A549 (cell line): ENCODE measurements around the gene ACKR2. TPM values are rescaled to one million over a fixed set of nuclear protein-coding genes. Genes with fewer than 3 reads are reported as not detected.

ENCODE experiments used
- ATAC-seq, 2 experiments: fragments of 200-7000 bp in 1 of 2; fragments of >200 bp in 1 of 2; cut with Nextera tagmentation in 1 of 2; cut with Tn5 transposase in 1 of 2; 3 replicates each; pipeline versions ENCODE4 v1.8.0 to v1.9.1; 2018 to 2020; ENCODE audit warnings: mild to moderate bottlenecking in 1 of 2, moderate library complexity in 1 of 2
- CTCF ChIA-PET: fragments of 300-600 bp; sonication (Branson Sonifier 250); formaldehyde crosslinking; extraction: SDS; loops from one replicate; lab custom pipeline; 2021; ENCODE audit warnings: antibody characterized with exemption, inconsistent platforms; lab: Yijun Ruan, JAX
- POLR2A ChIA-PET: fragments of 350-600 bp; formaldehyde crosslinking; extraction: SDS; loops from one replicate; lab custom pipeline; 2021; ENCODE audit warnings: antibody characterized with exemption, inconsistent platforms; lab: Yijun Ruan, JAX
- DNase-seq, 2 experiments: peaks; one replicate each; pipeline versions ENCODE4 v3.0.0 to v3.0.0-alpha.2; 2011 to 2016; ENCODE audit warnings: low read depth in 1 of 2, low spot score in 1 of 2
- FAIRE-seq: peaks from 2 replicates; lab custom pipeline; 2011; peaks lifted over from hg19 to GRCh38; lab: Jason Lieb, UNC
- H3K27ac ChIP-seq, 2 experiments: fragments of >200 bp; sonication (Bioruptor Twin); formaldehyde crosslinking; 3 replicates each; pipeline ENCODE4 v1.5.1; 2016 to 2017
- H3K4me1 ChIP-seq: fragments of >200 bp; sonication (Bioruptor Twin); formaldehyde crosslinking; 3 replicates; pipeline ENCODE4 v1.6.1; 2016
- H3K4me2 ChIP-seq: fragments of >200 bp; sonication (Bioruptor Twin); formaldehyde crosslinking; 3 replicates; pipeline ENCODE4 v1.6.1; 2016
- H3K4me3 ChIP-seq: fragments of >200 bp; sonication (Bioruptor Twin); formaldehyde crosslinking; 3 replicates; pipeline ENCODE4 v1.5.1; 2016
- H3K9me3 ChIP-seq: fragments of >200 bp; sonication (Bioruptor Twin); formaldehyde crosslinking; 3 replicates; pipeline ENCODE4 v1.6.1; 2016
- CBX8 ChIP-seq: fragments of 200-600 bp; sonication (generic); IDR thresholded peaks from 2 replicates; pipeline ENCODE4 v1.6.1; 2016
- CEBPB ChIP-seq, 2 experiments: fragments of >200 bp in 1 of 2; sonication (Bioruptor Twin) in 1 of 2; formaldehyde crosslinking in 1 of 2; IDR thresholded peaks; 2 replicates each; pipeline ENCODE4 v1.6.1; 2012 to 2016
- CHD4 ChIP-seq: fragments of 200-600 bp; sonication (generic); IDR thresholded peaks from 2 replicates; pipeline ENCODE4 v1.6.1; 2016; ENCODE audit warnings: antibody characterized with exemption, mild to moderate bottlenecking, borderline replicate concordance
- ESRRA ChIP-seq: fragments of 150-350 bp; IDR thresholded peaks from 2 replicates; pipeline ENCODE4 v1.6.1; 2014; ENCODE audit warnings: mild to moderate bottlenecking, low read length, borderline replicate concordance
- FOSL2 ChIP-seq, 2 experiments: fragments of 450-650 bp in 1 of 2; fragments of >200 bp in 1 of 2; sonication (Bioruptor Twin) in 1 of 2; formaldehyde crosslinking; IDR thresholded peaks; 2 replicates each; pipeline versions ENCODE4 v1.5.0 to v1.6.1; 2016 to 2020; ENCODE audit warnings: mild to moderate bottlenecking in 1 of 2, moderate library complexity in 1 of 2
- HOXA7 ChIP-seq: fragments of 250-450 bp; sonication (Bioruptor Pico); IDR thresholded peaks from 2 replicates; pipeline ENCODE4 v1.5.0; 2020; ENCODE audit warnings: mild to moderate bottlenecking, moderate library complexity
- HOXB5 ChIP-seq: fragments of 250-450 bp; sonication (Bioruptor Pico); IDR thresholded peaks from 2 replicates; pipeline ENCODE4 v1.5.0; 2020; ENCODE audit warnings: mild to moderate bottlenecking, moderate library complexity
- JUNB ChIP-seq: fragments of >200 bp; sonication (Bioruptor Twin); formaldehyde crosslinking; IDR thresholded peaks from 2 replicates; pipeline ENCODE4 v1.6.1; 2016
- KDM1A ChIP-seq: fragments of 200-600 bp; sonication (generic); IDR thresholded peaks from 2 replicates; pipeline ENCODE4 v1.6.1; 2016; ENCODE audit warnings: low read depth, mild to moderate bottlenecking
- MAFK ChIP-seq: fragments of 450-650 bp; IDR thresholded peaks from 2 replicates; pipeline ENCODE4 v1.6.1; 2014; ENCODE audit not compliant: partially characterized antibody
- MYC ChIP-seq: IDR thresholded peaks from 2 replicates; pipeline ENCODE4 v1.6.1; 2012; ENCODE audit warnings: mild to moderate bottlenecking, inconsistent platforms, low read length, improper control_type of control experiment, borderline replicate concordance
- NPAS2 ChIP-seq: fragments of 250-450 bp; sonication (Bioruptor Pico); IDR thresholded peaks from 2 replicates; pipeline ENCODE4 v1.8.0; 2022; ENCODE audit warnings: mild to moderate bottlenecking, moderate library complexity, borderline replicate concordance
- NR3C1 ChIP-seq: fragments of >200 bp; sonication (Bioruptor Twin); formaldehyde crosslinking; IDR thresholded peaks from 3 replicates; pipeline ENCODE4 v1.6.1; 2017
- POLR2A ChIP-seq: IDR thresholded peaks from 2 replicates; pipeline ENCODE4 v1.6.1; 2012; ENCODE audit warnings: mild to moderate bottlenecking, low read length
- RARB ChIP-seq: fragments of 250-450 bp; sonication (Bioruptor Pico); IDR thresholded peaks from 2 replicates; pipeline ENCODE4 v1.8.0; 2021; ENCODE audit warnings: mild to moderate bottlenecking, moderate library complexity
- RCOR1 ChIP-seq: fragments of 150-350 bp; IDR thresholded peaks from 2 replicates; pipeline ENCODE4 v1.6.1; 2014; ENCODE audit warnings: antibody characterized with exemption, low read length, low read depth
- RFX5 ChIP-seq: fragments of 450-650 bp; IDR thresholded peaks from 2 replicates; pipeline ENCODE4 v1.7.1; 2014; ENCODE audit warnings: antibody characterized with exemption, mild to moderate bottlenecking, moderate library complexity
- RNF2 ChIP-seq: fragments of 200-600 bp; sonication (generic); IDR thresholded peaks from 2 replicates; pipeline ENCODE4 v1.6.1; 2016; ENCODE audit warnings: low read depth, mild to moderate bottlenecking, antibody characterized with exemption, moderate library complexity, borderline replicate concordance
- WGBS: methylation state at CpG from one replicate; pipeline ENCODE4 v1.1.6; 2017; ENCODE audit errors: missing lambda C conversion rate; 5-methylcytosine and 5-hydroxymethylcytosine counted together
- polyA plus RNA-seq, 4 experiments: library from polyadenylated mRNA; depleted of rRNA in 3 of 4; stranded (reverse); fragments of >200 nt; fragmentation: RNase III in 1 of 4; extraction: RNeasy Plus Mini Kit Qiagen cat#74134 plus additional on column Dnase treatment in 1 of 4; gene quantifications; 2 replicates in 3 of 4; 3 replicates in 1 of 4; pipeline ENCODE4 v1.2.3, GENCODE V29; 2011 to 2017
- TF ChIP-seq, protein P1 (sequence below): fragments of 250-450 bp; sonication (Bioruptor Pico); IDR thresholded peaks from 2 replicates; pipeline ENCODE4 v1.5.0; 2021; ENCODE audit warnings: mild to moderate bottlenecking, moderate library complexity, borderline replicate concordance
- TF ChIP-seq, protein P2 (sequence below): fragments of >200 bp; sonication (Bioruptor Twin); formaldehyde crosslinking; IDR thresholded peaks from 2 replicates; pipeline ENCODE4 v1.6.1; 2016
- TF ChIP-seq, protein P3 (sequence below): IDR thresholded peaks from 2 replicates; pipeline ENCODE4 v1.6.1; 2012
- TF ChIP-seq, protein P4 (sequence below): IDR thresholded peaks from 2 replicates; pipeline ENCODE4 v1.6.1; 2012
- TF ChIP-seq, protein P5 (sequence below): fragments of >200 bp; sonication (Bioruptor Twin); formaldehyde crosslinking; IDR thresholded peaks from 3 replicates; pipeline ENCODE4 v1.6.1; 2016

Gene ACKR2
- polyA plus RNA-seq, 2 of the 4 experiments (the other 2 are of a cell fraction), result 0.06 TPM; not detected in 1

DNA sequence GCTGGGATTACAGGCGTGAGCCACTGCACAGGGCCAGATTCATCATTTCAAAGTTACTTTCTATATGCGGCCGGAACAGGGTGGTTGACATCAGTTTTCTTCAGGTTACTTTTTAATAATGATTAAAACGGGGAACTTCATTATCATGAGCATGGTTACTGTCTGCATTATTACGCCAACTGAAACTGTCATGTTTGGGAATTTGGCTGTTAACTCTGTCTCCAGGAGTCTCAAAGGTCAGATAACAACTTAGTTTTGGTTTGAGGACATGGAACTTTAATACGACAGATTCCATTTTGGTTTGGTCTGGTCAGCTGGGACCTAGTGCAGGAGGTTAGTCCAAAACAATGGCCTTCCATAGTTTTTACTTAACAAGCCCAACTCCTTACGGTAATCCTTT, 57.9 kb downstream of the ACKR2 start:
- no peaks in the 10 kb centered on the region for H3K4me1 ChIP-seq
- ATAC-seq (no peak), FAIRE-seq (no peak), DNase-seq (no peak)
- no peak overlapping the region for H3K27ac ChIP-seq
- H3K4me3 ChIP-seq, result no peak overlapping the region
- POLR2A ChIA-PET, result no interaction called here
- TF ChIP-seq HOXB5, result no peak
- TF ChIP-seq ESRRA, result no peak
- no peak for TF ChIP-seq MYC
- no peak for TF ChIP-seq KDM1A
- TF ChIP-seq RCOR1, result no peak
- TF ChIP-seq, protein P1, sequence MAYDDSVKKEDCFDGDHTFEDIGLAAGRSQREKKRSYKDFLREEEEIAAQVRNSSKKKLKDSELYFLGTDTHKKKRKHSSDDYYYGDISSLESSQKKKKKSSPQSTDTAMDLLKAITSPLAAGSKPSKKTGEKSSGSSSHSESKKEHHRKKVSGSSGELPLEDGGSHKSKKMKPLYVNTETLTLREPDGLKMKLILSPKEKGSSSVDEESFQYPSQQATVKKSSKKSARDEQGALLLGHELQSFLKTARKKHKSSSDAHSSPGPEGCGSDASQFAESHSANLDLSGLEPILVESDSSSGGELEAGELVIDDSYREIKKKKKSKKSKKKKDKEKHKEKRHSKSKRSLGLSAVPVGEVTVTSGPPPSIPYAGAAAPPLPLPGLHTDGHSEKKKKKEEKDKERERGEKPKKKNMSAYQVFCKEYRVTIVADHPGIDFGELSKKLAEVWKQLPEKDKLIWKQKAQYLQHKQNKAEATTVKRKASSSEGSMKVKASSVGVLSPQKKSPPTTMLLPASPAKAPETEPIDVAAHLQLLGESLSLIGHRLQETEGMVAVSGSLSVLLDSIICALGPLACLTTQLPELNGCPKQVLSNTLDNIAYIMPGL, result no peak
- no peak for TF ChIP-seq RARB (CRISPR knock-in tag)
- TF ChIP-seq CBX8, result no peak
- no peak for TF ChIP-seq MAFK
- no peak for TF ChIP-seq RFX5
- TF ChIP-seq HOXA7 (CRISPR knock-in tag), result no peak
- TF ChIP-seq NPAS2 (CRISPR knock-in tag), result no peak
- no peak for TF ChIP-seq CEBPB (IDR thresholded peaks at IDR 0.05)
- H3K4me2 ChIP-seq, result no peak overlapping the region
- CTCF ChIA-PET, result no interaction called here
- no peaks in the 10 kb centered on the region for H3K9me3 ChIP-seq
- WGBS, result 70% methylated on average over 7 of the region's 7 CpGs

DNA sequence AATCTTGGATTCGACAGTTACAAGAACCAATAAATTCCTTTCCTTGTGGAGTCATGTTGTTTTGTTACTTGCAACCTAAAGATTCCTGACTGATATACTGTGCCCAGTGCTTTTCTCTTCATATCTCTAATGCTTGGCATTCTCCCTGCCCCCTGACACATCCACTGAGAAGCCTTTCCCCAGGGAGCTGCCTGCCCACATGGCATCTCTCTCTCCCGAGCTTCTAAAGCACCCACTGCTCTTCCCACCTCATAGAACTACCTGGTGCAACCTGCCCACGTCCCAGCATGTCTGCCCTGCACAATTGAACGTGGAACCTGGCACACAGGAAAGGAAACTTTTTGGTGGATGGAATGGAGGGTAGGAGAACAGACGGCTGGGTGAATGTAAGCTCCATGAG, 59.6 kb downstream of the ACKR2 start:
- no peaks in the 10 kb centered on the region for H3K9me3 ChIP-seq

More for the DNA sequence above, 59.6 kb downstream of the ACKR2 start:
- no peak for FAIRE-seq
- Histone ChIP-seq H3K27ac (no peak overlapping the region), H3K4me1 (no peaks in the 10 kb centered on the region), H3K4me3 (no peak overlapping the region), H3K4me2 (no peak overlapping the region)
- WGBS, result 13% methylated on average over 5 of the region's 5 CpGs
- no peak for DNase-seq
- POLR2A ChIA-PET, result no interaction called here
- ATAC-seq, result no peak
- TF ChIP-seq RFX5, result no peak
- TF ChIP-seq, protein P2, sequence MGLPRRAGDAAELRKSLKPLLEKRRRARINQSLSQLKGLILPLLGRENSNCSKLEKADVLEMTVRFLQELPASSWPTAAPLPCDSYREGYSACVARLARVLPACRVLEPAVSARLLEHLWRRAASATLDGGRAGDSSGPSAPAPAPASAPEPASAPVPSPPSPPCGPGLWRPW, result no peak
- no peak for TF ChIP-seq JUNB
- TF ChIP-seq, protein P3, sequence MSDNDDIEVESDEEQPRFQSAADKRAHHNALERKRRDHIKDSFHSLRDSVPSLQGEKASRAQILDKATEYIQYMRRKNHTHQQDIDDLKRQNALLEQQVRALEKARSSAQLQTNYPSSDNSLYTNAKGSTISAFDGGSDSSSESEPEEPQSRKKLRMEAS, result no peak
- TF ChIP-seq, protein P4, sequence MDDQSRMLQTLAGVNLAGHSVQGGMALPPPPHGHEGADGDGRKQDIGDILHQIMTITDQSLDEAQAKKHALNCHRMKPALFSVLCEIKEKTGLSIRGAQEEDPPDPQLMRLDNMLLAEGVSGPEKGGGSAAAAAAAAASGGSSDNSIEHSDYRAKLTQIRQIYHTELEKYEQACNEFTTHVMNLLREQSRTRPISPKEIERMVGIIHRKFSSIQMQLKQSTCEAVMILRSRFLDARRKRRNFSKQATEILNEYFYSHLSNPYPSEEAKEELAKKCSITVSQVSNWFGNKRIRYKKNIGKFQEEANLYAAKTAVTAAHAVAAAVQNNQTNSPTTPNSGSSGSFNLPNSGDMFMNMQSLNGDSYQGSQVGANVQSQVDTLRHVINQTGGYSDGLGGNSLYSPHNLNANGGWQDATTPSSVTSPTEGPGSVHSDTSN, result no peak
- TF ChIP-seq RNF2, result no peak
- no peak for TF ChIP-seq MAFK
- TF ChIP-seq POLR2A, result no peak
- no peak for TF ChIP-seq NR3C1
- TF ChIP-seq, protein P1, result no peak
- no peak for TF ChIP-seq CHD4
- TF ChIP-seq FOSL2 (IDR thresholded peaks at IDR 0.05), result no peak
- no peak for TF ChIP-seq FOSL2 (CRISPR knock-in tag; IDR thresholded peaks at IDR 0.05)
- TF ChIP-seq, protein P5, sequence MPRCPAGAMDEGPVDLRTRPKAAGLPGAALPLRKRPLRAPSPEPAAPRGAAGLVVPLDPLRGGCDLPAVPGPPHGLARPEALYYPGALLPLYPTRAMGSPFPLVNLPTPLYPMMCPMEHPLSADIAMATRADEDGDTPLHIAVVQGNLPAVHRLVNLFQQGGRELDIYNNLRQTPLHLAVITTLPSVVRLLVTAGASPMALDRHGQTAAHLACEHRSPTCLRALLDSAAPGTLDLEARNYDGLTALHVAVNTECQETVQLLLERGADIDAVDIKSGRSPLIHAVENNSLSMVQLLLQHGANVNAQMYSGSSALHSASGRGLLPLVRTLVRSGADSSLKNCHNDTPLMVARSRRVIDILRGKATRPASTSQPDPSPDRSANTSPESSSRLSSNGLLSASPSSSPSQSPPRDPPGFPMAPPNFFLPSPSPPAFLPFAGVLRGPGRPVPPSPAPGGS, result no peak
- CTCF ChIA-PET, result interaction anchor here (0.8 to 1.1 kb wide), 2 partner anchors 12 to 29 kb away, joined by 3 read pairs; no protein-coding TSS in a partner anchor
